GM12878 (cell line): ENCODE data around the gene ZNF79. TPM values are rescaled to one million over a fixed set of nuclear protein-coding genes. Genes with fewer than 3 reads are reported as not detected.

Experiments used
- BHLHE40 ChIP-seq, 2 experiments: fragments of 450-650 bp in 1 of 2; IDR thresholded peaks; 2 replicates each; pipeline ENCODE4 v1.6.1; 2011 to 2017; ENCODE audit warnings: low read depth in 2 of 2, borderline replicate concordance in 1 of 2, improper control_type of control experiment in 1 of 2, low read length in 1 of 2, mild to moderate bottlenecking in 1 of 2
- CBX3 ChIP-seq: fragments of 200-600 bp; sonication (generic); IDR thresholded peaks from 2 replicates; pipeline ENCODE4 v1.6.1; 2016; ENCODE audit warnings: low read depth, borderline replicate concordance
- CREB1 ChIP-seq: IDR thresholded peaks from 2 replicates; pipeline ENCODE4 v1.6.1; 2012; ENCODE audit warnings: low read depth, mild to moderate bottlenecking, inconsistent platforms
- EZH2 ChIP-seq: IDR thresholded peaks from 2 replicates; pipeline ENCODE4 v1.6.1; 2012; ENCODE audit warnings: low read depth, mild to moderate bottlenecking, control low read depth, inconsistent platforms, low read length, borderline replicate concordance; ENCODE audit not compliant: control insufficient read depth
- FOXK2 ChIP-seq: fragments of 450-650 bp; IDR thresholded peaks from 2 replicates; pipeline ENCODE4 v1.6.1; 2017; ENCODE audit warnings: mild to moderate bottlenecking, moderate library complexity
- IRF4 ChIP-seq: IDR thresholded peaks from 2 replicates; pipeline ENCODE4 v1.6.1; 2011; ENCODE audit warnings: low read depth, low read length
- MYB ChIP-seq: fragments of 150-350 bp; IDR thresholded peaks from 2 replicates; pipeline ENCODE4 v1.6.1; 2014; ENCODE audit warnings: mild to moderate bottlenecking, low read depth, low read length, borderline replicate concordance
- NFYB ChIP-seq: IDR thresholded peaks from 2 replicates; pipeline ENCODE4 v1.6.1; 2011; ENCODE audit warnings: low read depth, mild to moderate bottlenecking, low read length, improper control_type of control experiment, moderate library complexity; ENCODE audit not compliant: insufficient read depth
- NR2C1 ChIP-seq: fragments of 450-650 bp; IDR thresholded peaks from 2 replicates; pipeline ENCODE4 v1.6.1; 2017; ENCODE audit warnings: antibody characterized with exemption, mild to moderate bottlenecking, moderate library complexity
- NRF1 ChIP-seq: conservative IDR thresholded peaks from 2 replicates; pipeline ENCODE4 v1.6.1; 2011; ENCODE audit warnings: mild to moderate bottlenecking, low read depth, low read length, improper control_type of control experiment
- POLR2A ChIP-seq: IDR thresholded peaks from 2 replicates; pipeline ENCODE4 v1.6.1; 2011; ENCODE audit warnings: low read depth, mild to moderate bottlenecking, low read length
- RB1 ChIP-seq: fragments of 450-650 bp; formaldehyde crosslinking; IDR thresholded peaks from 2 replicates; pipeline ENCODE4 v1.6.1; 2017; ENCODE audit warnings: mild to moderate bottlenecking, borderline replicate concordance
- RUNX3 ChIP-seq: IDR thresholded peaks from 2 replicates; pipeline ENCODE4 v1.6.1; 2012; ENCODE audit warnings: low read length, inconsistent platforms
- SMC3 ChIP-seq: IDR thresholded peaks from 2 replicates; pipeline ENCODE4 v1.6.1; 2011; ENCODE audit warnings: low read length, improper control_type of control experiment, borderline replicate concordance
- SPI1 ChIP-seq: IDR thresholded peaks from 2 replicates; pipeline ENCODE4 v1.6.1; 2011; ENCODE audit warnings: low read depth, mild to moderate bottlenecking, low read length, moderate library complexity, borderline replicate concordance; ENCODE audit not compliant: insufficient read depth
- TAF1 ChIP-seq: IDR thresholded peaks from 2 replicates; pipeline ENCODE4 v1.6.1; 2011; ENCODE audit warnings: mild to moderate bottlenecking, low read depth, low read length, borderline replicate concordance
- WRNIP1 ChIP-seq: IDR thresholded peaks from 2 replicates; pipeline ENCODE4 v1.6.1; 2011; ENCODE audit warnings: low read depth, low read length, improper control_type of control experiment, borderline replicate concordance
- ZNF24 ChIP-seq: fragments of 450-650 bp; IDR thresholded peaks from 2 replicates; pipeline ENCODE4 v1.6.1; 2017; ENCODE audit warnings: antibody characterized with exemption, mild to moderate bottlenecking
- polyA plus RNA-seq, 11 experiments: library from polyadenylated mRNA; depleted of rRNA in 4 of 11; unstranded in 6 of 11; stranded (reverse) in 5 of 11; fragments of >200 nt; fragmentation: Nextera tagmentation in 4 of 11; fragmentation: Illumina TruSeq in 1 of 11; extraction: Ambion mirVana in 4 of 11; extraction: Trizol in 1 of 11; gene quantifications; 1 replicate in 1 of 11; 2 replicates in 10 of 11; pipeline versions ENCODE4 v1.2.1 to v1.2.3, GENCODE V29; 2011 to 2016; ENCODE audit warnings: inconsistent platforms in 2 of 11, missing spikeins in 2 of 11, low read depth in 1 of 11
- total RNA-seq, 4 experiments: library from RNA; depleted of rRNA in 3 of 4; stranded (reverse); fragments of >200 nt in 3 of 4; fragmentation: Illumina TruSeq in 1 of 4; extraction: Trizol in 1 of 4; gene quantifications; 2 replicates each; pipeline versions ENCODE4 v1.2.1 to v1.2.3, GENCODE V29; 2013 to 2021
- TF ChIP-seq, protein P1 (sequence below): IDR thresholded peaks from 2 replicates; pipeline ENCODE4 v1.6.1; 2012; ENCODE audit warnings: low read depth, low read length, improper control_type of control experiment
- TF ChIP-seq, protein P2 (sequence below): IDR thresholded peaks from 2 replicates; pipeline ENCODE4 v1.6.1; 2011; ENCODE audit warnings: borderline replicate concordance, low read depth, mild to moderate bottlenecking, moderate library complexity, mixed read lengths, low read length; ENCODE audit not compliant: insufficient read depth; ENCODE audit errors: extremely low read length
- TF ChIP-seq, protein P3 (sequence below): IDR thresholded peaks from 2 replicates; pipeline ENCODE4 v1.6.1; 2012; ENCODE audit warnings: low read depth, low read length, improper control_type of control experiment
- TF ChIP-seq, protein P4 (sequence below): IDR thresholded peaks from 2 replicates; pipeline ENCODE4 v1.6.1; 2012; ENCODE audit warnings: mild to moderate bottlenecking, low read depth, low read length

Gene ZNF79
- total and polyA plus RNA-seq, 10 of the 15 experiments (the other 5 are each of a cell fraction or from before 2014, with no cell fraction given): 1.8 to 14.1 (median 11.7) TPM

DNA sequence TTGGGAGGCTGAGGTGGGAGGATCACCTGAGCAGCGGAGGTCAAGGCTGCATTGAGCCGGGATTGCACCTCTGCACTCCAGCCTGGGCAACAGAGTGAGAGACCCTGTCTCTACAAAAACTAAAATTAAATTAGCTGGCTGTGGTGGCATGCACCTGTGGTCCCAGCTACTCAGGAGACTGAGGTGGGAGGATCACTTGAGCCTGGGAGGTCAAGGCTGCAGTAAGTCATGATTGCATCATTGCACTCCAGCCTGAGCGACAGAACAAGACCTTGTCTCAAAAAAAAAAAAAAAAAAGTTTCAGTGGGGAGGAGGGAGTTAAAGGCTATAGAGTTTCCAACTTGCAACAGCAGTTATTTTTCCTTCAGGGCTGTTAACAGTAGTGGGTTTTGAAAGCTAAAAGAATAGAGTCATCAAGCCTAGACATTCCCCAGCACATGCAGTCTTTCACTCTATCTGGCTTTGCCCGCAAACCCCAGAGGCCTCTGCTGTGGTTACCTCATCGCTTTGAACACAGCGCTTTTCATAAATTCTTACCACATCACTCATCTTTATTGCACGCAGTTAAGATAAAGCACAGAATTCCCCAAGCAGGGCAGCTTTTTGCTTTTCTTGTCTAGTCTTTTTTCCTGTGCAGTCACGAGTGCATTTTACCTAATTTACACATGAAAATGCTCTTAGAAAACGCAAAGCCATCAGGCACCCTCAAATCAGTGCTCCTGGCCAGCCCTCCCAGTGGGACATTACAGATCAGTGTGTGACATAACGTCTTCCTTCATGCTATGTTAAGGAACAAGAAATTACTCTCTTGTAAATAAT is 35.9 kb upstream of the ZNF79 start (continued):
- 0 out of 2 replicates have a peak, but pooled peaks have one; percentile 31 for TF ChIP-seq WRNIP1
- TF ChIP-seq, protein P1, sequence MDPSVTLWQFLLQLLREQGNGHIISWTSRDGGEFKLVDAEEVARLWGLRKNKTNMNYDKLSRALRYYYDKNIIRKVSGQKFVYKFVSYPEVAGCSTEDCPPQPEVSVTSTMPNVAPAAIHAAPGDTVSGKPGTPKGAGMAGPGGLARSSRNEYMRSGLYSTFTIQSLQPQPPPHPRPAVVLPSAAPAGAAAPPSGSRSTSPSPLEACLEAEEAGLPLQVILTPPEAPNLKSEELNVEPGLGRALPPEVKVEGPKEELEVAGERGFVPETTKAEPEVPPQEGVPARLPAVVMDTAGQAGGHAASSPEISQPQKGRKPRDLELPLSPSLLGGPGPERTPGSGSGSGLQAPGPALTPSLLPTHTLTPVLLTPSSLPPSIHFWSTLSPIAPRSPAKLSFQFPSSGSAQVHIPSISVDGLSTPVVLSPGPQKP: no peak
- TF ChIP-seq NFYB: no peak
- TF ChIP-seq, protein P2, sequence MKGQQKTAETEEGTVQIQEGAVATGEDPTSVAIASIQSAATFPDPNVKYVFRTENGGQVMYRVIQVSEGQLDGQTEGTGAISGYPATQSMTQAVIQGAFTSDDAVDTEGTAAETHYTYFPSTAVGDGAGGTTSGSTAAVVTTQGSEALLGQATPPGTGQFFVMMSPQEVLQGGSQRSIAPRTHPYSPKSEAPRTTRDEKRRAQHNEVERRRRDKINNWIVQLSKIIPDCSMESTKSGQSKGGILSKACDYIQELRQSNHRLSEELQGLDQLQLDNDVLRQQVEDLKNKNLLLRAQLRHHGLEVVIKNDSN: no peak
- no peak for TF ChIP-seq CBX3
- TF ChIP-seq NR2C1: no peak
- TF ChIP-seq RUNX3: peak; percentile 100
- TF ChIP-seq, protein P3, sequence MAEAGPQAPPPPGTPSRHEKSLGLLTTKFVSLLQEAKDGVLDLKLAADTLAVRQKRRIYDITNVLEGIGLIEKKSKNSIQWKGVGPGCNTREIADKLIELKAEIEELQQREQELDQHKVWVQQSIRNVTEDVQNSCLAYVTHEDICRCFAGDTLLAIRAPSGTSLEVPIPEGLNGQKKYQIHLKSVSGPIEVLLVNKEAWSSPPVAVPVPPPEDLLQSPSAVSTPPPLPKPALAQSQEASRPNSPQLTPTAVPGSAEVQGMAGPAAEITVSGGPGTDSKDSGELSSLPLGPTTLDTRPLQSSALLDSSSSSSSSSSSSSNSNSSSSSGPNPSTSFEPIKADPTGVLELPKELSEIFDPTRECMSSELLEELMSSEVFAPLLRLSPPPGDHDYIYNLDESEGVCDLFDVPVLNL: no peak
- peak; percentile 96 for TF ChIP-seq BHLHE40 (IDR thresholded peaks at IDR 0.05; ENCODE audit: borderline replicate concordance in 1 of 2, low read depth in 2 of 2, low read length in 1 of 2)
- 0 out of 2 replicates have a peak, but pooled peaks have one; percentile 6 for TF ChIP-seq ZNF24
- TF ChIP-seq MYB: no peak
- TF ChIP-seq FOXK2: no peak
- peak; percentile 59; the same call in 1 of the 2 replicates for TF ChIP-seq IRF4
- TF ChIP-seq EZH2: no peak
- TF ChIP-seq POLR2A: no peak
- TF ChIP-seq, protein P4, sequence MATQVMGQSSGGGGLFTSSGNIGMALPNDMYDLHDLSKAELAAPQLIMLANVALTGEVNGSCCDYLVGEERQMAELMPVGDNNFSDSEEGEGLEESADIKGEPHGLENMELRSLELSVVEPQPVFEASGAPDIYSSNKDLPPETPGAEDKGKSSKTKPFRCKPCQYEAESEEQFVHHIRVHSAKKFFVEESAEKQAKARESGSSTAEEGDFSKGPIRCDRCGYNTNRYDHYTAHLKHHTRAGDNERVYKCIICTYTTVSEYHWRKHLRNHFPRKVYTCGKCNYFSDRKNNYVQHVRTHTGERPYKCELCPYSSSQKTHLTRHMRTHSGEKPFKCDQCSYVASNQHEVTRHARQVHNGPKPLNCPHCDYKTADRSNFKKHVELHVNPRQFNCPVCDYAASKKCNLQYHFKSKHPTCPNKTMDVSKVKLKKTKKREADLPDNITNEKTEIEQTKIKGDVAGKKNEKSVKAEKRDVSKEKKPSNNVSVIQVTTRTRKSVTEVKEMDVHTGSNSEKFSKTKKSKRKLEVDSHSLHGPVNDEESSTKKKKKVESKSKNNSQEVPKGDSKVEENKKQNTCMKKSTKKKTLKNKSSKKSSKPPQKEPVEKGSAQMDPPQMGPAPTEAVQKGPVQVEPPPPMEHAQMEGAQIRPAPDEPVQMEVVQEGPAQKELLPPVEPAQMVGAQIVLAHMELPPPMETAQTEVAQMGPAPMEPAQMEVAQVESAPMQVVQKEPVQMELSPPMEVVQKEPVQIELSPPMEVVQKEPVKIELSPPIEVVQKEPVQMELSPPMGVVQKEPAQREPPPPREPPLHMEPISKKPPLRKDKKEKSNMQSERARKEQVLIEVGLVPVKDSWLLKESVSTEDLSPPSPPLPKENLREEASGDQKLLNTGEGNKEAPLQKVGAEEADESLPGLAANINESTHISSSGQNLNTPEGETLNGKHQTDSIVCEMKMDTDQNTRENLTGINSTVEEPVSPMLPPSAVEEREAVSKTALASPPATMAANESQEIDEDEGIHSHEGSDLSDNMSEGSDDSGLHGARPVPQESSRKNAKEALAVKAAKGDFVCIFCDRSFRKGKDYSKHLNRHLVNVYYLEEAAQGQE: peak; percentile 21; the same call in 1 of the 2 replicates
- TF ChIP-seq RB1: no peak
- 0 out of 2 replicates have a peak, but pooled peaks have one; percentile 11 for TF ChIP-seq SMC3
- TF ChIP-seq CREB1: peak; percentile 83
- TF ChIP-seq NRF1: no peak
- TF ChIP-seq SPI1: no peak
- TF ChIP-seq TAF1: no peak
